SK-N-SH (cell line): ENCODE measurements around the gene PTCD2. TPM values are rescaled to one million over a fixed set of nuclear protein-coding genes. Genes with fewer than 3 reads are reported as not detected.

ENCODE experiments used
- CTCF ChIA-PET: fragments of 300-600, 350-600 bp; formaldehyde crosslinking; extraction: SDS; loops from one replicate; lab custom pipeline; 2021; lab: Yijun Ruan, JAX
- POLR2A ChIA-PET: fragments of 350-600 bp; sonication (Branson Sonifier 250); formaldehyde crosslinking; extraction: SDS; loops from one replicate; lab custom pipeline; 2020; ENCODE audit warnings: antibody characterized with exemption, inconsistent platforms; lab: Yijun Ruan, JAX
- DNase-seq: peaks from one replicate; pipeline ENCODE4 v3.0.0; 2012
- H2AFZ ChIP-seq: fragments of 200-600 bp; sonication (generic); 2 replicates; pipeline ENCODE4 v1.8.1; 2016; ENCODE audit warnings: antibody characterized with exemption, mild to moderate bottlenecking, low read depth
- H3F3A ChIP-seq: fragments of 200-600 bp; sonication (generic); replicated peaks from 2 replicates; pipeline ENCODE3; 2016; ENCODE audit warnings: antibody characterized with exemption, mild to moderate bottlenecking; ENCODE audit not compliant: insufficient read depth
- H3K27ac ChIP-seq, 2 experiments: fragments of 200-500 bp in 1 of 2; fragments of 200-600 bp in 1 of 2; sonication (Bioruptor generic) in 1 of 2; sonication (generic), shearing (Covaris generic) in 1 of 2; 2 replicates each; pipeline versions ENCODE4 v1.5.1 to v1.6.1; 2014 to 2016; ENCODE audit warnings: low read depth in 2 of 2, inconsistent platforms in 1 of 2, low read length in 1 of 2, mild to moderate bottlenecking in 1 of 2, mixed read lengths in 1 of 2
- H3K27me3 ChIP-seq: fragments of 200-600 bp; sonication (generic), shearing (Covaris generic); 2 replicates; pipeline ENCODE4 v1.6.1; 2016; ENCODE audit warnings: mixed run types; ENCODE audit not compliant: insufficient read depth
- H3K36me3 ChIP-seq, 2 experiments: fragments of 200-500 bp in 1 of 2; fragments of 200-600 bp in 1 of 2; sonication (Bioruptor generic) in 1 of 2; sonication (generic) in 1 of 2; replicated peaks in 1 of 2; 2 replicates each; pipeline versions ENCODE3 to v1.5.1; 2014 to 2016; ENCODE audit warnings: low read length in 1 of 2, mild to moderate bottlenecking in 1 of 2; ENCODE audit not compliant: insufficient read depth in 2 of 2, control insufficient read depth in 1 of 2
- H3K4me1 ChIP-seq, 2 experiments: fragments of 200-500 bp in 1 of 2; fragments of 200-600 bp in 1 of 2; sonication (Bioruptor generic) in 1 of 2; sonication (generic), shearing (Covaris generic) in 1 of 2; 2 replicates each; pipeline versions ENCODE4 v1.5.1 to v1.6.1; 2014 to 2016; ENCODE audit warnings: low read depth in 1 of 2, low read length in 1 of 2, mixed run types in 1 of 2; ENCODE audit not compliant: insufficient read depth in 2 of 2, control insufficient read depth in 1 of 2
- H3K4me2 ChIP-seq: fragments of 200-600 bp; sonication (generic), shearing (Covaris generic); 2 replicates; pipeline ENCODE4 v1.6.1; 2017; ENCODE audit warnings: mixed run types
- H3K4me3 ChIP-seq, 2 experiments: fragments of 200-500 bp in 1 of 2; fragments of 200-600 bp in 1 of 2; sonication (Bioruptor generic) in 1 of 2; sonication (generic), shearing (Covaris generic) in 1 of 2; 2 replicates each; pipeline versions ENCODE4 v1.5.1 to v1.8.1; 2014 to 2016; ENCODE audit warnings: low read depth in 2 of 2, inconsistent platforms in 1 of 2, low read length in 1 of 2, mild to moderate bottlenecking in 1 of 2, mixed read lengths in 1 of 2, moderate library complexity in 1 of 2
- H3K79me2 ChIP-seq: fragments of 200-600 bp; sonication (generic); 2 replicates; pipeline ENCODE4 v1.8.1; 2017; ENCODE audit warnings: mild to moderate bottlenecking; ENCODE audit not compliant: insufficient read depth
- H3K9ac ChIP-seq: fragments of 200-600 bp; sonication (generic); 2 replicates; pipeline ENCODE4 v1.6.1; 2017; ENCODE audit warnings: mixed run types
- H3K9me2 ChIP-seq: fragments of 200-600 bp; sonication (generic); 2 replicates; pipeline ENCODE4 v1.6.1; 2017; ENCODE audit warnings: mixed run types
- H3K9me3 ChIP-seq: fragments of 200-600 bp; sonication (generic); 2 replicates; pipeline ENCODE4 v1.6.1; 2017; ENCODE audit warnings: mixed run types, mild to moderate bottlenecking, moderate library complexity
- H4K20me1 ChIP-seq: fragments of 200-600 bp; sonication (generic); 2 replicates; pipeline ENCODE4 v1.6.1; 2017; ENCODE audit warnings: mild to moderate bottlenecking, mixed run types; ENCODE audit not compliant: insufficient read depth
- EP300 ChIP-seq, 2 experiments: IDR thresholded peaks; 2 replicates each; pipeline versions ENCODE4 v1.4.0 to v1.6.1; 2012; ENCODE audit warnings: borderline replicate concordance in 1 of 2, low read depth in 1 of 2, low read length in 1 of 2
- EZH2phosphoT487 ChIP-seq: fragments of 200-600 bp; sonication (generic); IDR thresholded peaks from 2 replicates; pipeline ENCODE4 v1.6.1; 2017; ENCODE audit warnings: low read depth, mixed run types, mild to moderate bottlenecking, antibody characterized with exemption, moderate library complexity, borderline replicate concordance
- FOSL2 ChIP-seq: IDR thresholded peaks from 2 replicates; pipeline ENCODE4 v1.4.0; 2012; ENCODE audit warnings: low read depth, mild to moderate bottlenecking, moderate library complexity, borderline replicate concordance
- FOXJ3 ChIP-seq: sonication (generic); formaldehyde crosslinking; IDR thresholded peaks from 2 replicates; pipeline ENCODE4 v1.5.1; 2020; ENCODE audit warnings: mild to moderate bottlenecking, missing genetic modification reagents
- FOXM1 ChIP-seq: IDR thresholded peaks from 2 replicates; pipeline ENCODE4 v1.4.0; 2012; ENCODE audit warnings: low read depth, mild to moderate bottlenecking
- GABPA ChIP-seq: IDR thresholded peaks from 2 replicates; pipeline ENCODE4 v1.4.0; 2012; ENCODE audit warnings: low read depth, mild to moderate bottlenecking
- GATA2 ChIP-seq: sonication (generic); formaldehyde crosslinking; IDR thresholded peaks from 2 replicates; pipeline ENCODE4 v1.5.0; 2020; ENCODE audit warnings: mild to moderate bottlenecking, missing genetic modification reagents
- JUND ChIP-seq: IDR thresholded peaks from 2 replicates; pipeline ENCODE4 v1.4.0; 2012
- NFIC ChIP-seq: IDR thresholded peaks from 2 replicates; pipeline ENCODE4 v1.4.0; 2012; ENCODE audit warnings: borderline replicate concordance
- NRF1 ChIP-seq: IDR thresholded peaks from 2 replicates; pipeline ENCODE4 v1.6.1; 2012; ENCODE audit warnings: low read depth, mild to moderate bottlenecking, low read length
- RCOR1 ChIP-seq: fragments of 150-350 bp; IDR thresholded peaks from 2 replicates; pipeline ENCODE4 v1.6.1; 2017; ENCODE audit warnings: antibody characterized with exemption, low read length
- RFX5 ChIP-seq: IDR thresholded peaks from 2 replicates; pipeline ENCODE4 v1.6.1; 2012; ENCODE audit warnings: mild to moderate bottlenecking, improper control_type of control experiment, low read length
- RXRA ChIP-seq: IDR thresholded peaks from 2 replicates; pipeline ENCODE4 v1.4.0; 2012; ENCODE audit warnings: low read depth, mild to moderate bottlenecking, borderline replicate concordance
- SIN3A ChIP-seq: IDR thresholded peaks from 2 replicates; pipeline ENCODE4 v1.6.1; 2012; ENCODE audit warnings: low read depth, mild to moderate bottlenecking, low read length, moderate library complexity, borderline replicate concordance
- TCF12 ChIP-seq: IDR thresholded peaks from 2 replicates; pipeline ENCODE4 v1.4.0; 2012
- TEAD4 ChIP-seq: IDR thresholded peaks from 2 replicates; pipeline ENCODE4 v1.4.0; 2012; ENCODE audit warnings: mild to moderate bottlenecking, borderline replicate concordance; ENCODE audit not compliant: insufficient read depth
- YY1 ChIP-seq: IDR thresholded peaks from 2 replicates; pipeline ENCODE4 v1.4.0; 2012; ENCODE audit warnings: low read depth, mild to moderate bottlenecking
- WGBS: methylation state at CpG from one replicate; pipeline ENCODE4 v1.1.6; 2017; ENCODE audit warnings: low lambda C conversion rate; 5-methylcytosine and 5-hydroxymethylcytosine counted together
- polyA plus RNA-seq, 3 experiments: library from polyadenylated mRNA; depleted of rRNA; stranded (reverse); fragments of >200 nt; gene quantifications; 2 replicates each; pipeline ENCODE4 v1.2.3, GENCODE V29; 2012
- TF ChIP-seq, protein P1 (sequence below): IDR thresholded peaks from 2 replicates; pipeline ENCODE4 v1.4.0; 2012; ENCODE audit warnings: low read depth, borderline replicate concordance
- TF ChIP-seq, protein P2 (sequence below): fragments of 200-600 bp; sonication (generic); IDR thresholded peaks from 2 replicates; pipeline ENCODE4 v1.6.1; 2017; ENCODE audit warnings: antibody characterized with exemption, mild to moderate bottlenecking, moderate library complexity
- TF ChIP-seq, protein P3 (sequence below): fragments of 150-350 bp; IDR thresholded peaks from 2 replicates; pipeline ENCODE4 v1.6.1; 2017; ENCODE audit warnings: antibody characterized with exemption, low read length, low read depth, borderline replicate concordance
- TF ChIP-seq, protein P4 (sequence below): IDR thresholded peaks from 2 replicates; pipeline ENCODE4 v1.4.0; 2012; ENCODE audit warnings: low read depth, borderline replicate concordance
- TF ChIP-seq, protein P5 (sequence below): IDR thresholded peaks from 2 replicates; pipeline ENCODE4; 2012

Gene PTCD2
- polyA plus RNA-seq, 1 of the 3 experiments (the other 2 are of a cell fraction): 6.7 TPM

DNA sequence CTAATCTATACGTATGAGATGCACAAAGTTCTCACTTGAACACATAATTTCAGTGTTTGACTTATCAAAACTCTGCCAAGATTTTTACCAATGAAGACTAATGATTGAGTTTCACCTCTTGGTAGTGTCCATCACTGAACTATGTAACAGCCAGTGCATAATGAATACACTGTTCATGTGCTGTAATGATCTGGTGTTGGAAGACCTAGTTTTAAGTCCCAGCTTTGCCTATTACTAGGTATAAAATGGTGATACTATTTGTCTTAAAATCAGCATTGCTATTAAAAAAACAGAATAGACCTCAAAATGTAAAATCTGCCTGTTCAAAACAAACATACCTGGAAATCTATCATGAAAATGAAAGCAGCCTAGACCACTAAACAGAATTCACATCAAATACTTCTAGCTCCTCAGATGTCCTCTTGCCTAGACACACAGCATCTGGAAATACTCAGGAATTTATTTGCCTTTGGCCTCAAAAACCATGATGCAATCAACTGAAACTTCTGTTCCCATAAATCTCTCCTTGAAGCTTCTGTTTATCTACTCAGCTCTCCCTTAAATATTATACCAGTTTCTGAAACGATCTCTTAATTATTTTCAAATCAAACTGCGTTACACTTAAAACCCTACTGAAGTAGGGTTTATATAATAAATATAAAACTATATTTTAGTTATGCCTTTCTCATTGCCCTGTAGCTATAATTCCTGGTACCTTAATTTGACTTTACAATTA lies 38.2 kb upstream of the PTCD2 start (continued):
- TF ChIP-seq FOXJ3 (no peak), JUND (peak; percentile 66)

DNA sequence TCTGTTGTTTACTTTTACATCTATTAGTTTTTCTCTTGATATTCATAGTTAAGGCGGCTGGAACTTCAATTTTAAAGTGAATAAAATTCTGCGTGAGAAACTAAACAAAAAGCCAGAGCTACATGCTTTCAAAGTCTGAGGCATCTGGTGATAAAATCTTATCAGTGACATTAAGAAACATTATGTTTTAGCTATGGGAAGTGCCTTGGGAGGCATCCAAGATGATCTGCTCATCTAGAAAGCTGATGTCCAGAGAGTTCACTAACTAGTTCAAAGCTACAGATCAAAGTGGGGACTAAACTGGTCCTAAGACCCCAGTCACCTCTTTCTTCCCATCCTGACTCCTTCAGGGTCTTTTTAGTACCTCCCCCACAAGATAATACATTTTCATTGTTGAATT lies 37.3 kb upstream of the PTCD2 start:
- H3K9ac ChIP-seq: peak overlapping the region; percentile 39; the same call in 1 of the 2 replicates
- POLR2A ChIA-PET: interaction anchor here (1.3 to 2.1 kb wide), 3 partner anchors 25 to 343 kb away, joined by 4 to 15 read pairs (median 5); no protein-coding TSS in a partner anchor
- TF ChIP-seq, protein P1, sequence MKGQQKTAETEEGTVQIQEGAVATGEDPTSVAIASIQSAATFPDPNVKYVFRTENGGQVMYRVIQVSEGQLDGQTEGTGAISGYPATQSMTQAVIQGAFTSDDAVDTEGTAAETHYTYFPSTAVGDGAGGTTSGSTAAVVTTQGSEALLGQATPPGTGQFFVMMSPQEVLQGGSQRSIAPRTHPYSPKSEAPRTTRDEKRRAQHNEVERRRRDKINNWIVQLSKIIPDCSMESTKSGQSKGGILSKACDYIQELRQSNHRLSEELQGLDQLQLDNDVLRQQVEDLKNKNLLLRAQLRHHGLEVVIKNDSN: no peak
- TF ChIP-seq YY1: no peak
- no peak for TF ChIP-seq RFX5
- no peak for TF ChIP-seq GABPA
- TF ChIP-seq FOSL2: 0 out of 2 replicates have a peak, but pooled peaks have one; percentile 9
- TF ChIP-seq, protein P2, sequence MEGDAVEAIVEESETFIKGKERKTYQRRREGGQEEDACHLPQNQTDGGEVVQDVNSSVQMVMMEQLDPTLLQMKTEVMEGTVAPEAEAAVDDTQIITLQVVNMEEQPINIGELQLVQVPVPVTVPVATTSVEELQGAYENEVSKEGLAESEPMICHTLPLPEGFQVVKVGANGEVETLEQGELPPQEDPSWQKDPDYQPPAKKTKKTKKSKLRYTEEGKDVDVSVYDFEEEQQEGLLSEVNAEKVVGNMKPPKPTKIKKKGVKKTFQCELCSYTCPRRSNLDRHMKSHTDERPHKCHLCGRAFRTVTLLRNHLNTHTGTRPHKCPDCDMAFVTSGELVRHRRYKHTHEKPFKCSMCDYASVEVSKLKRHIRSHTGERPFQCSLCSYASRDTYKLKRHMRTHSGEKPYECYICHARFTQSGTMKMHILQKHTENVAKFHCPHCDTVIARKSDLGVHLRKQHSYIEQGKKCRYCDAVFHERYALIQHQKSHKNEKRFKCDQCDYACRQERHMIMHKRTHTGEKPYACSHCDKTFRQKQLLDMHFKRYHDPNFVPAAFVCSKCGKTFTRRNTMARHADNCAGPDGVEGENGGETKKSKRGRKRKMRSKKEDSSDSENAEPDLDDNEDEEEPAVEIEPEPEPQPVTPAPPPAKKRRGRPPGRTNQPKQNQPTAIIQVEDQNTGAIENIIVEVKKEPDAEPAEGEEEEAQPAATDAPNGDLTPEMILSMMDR: no peak
- TF ChIP-seq, protein P3, sequence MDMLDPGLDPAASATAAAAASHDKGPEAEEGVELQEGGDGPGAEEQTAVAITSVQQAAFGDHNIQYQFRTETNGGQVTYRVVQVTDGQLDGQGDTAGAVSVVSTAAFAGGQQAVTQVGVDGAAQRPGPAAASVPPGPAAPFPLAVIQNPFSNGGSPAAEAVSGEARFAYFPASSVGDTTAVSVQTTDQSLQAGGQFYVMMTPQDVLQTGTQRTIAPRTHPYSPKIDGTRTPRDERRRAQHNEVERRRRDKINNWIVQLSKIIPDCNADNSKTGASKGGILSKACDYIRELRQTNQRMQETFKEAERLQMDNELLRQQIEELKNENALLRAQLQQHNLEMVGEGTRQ: no peak
- no peak for TF ChIP-seq RXRA
- peak; percentile 90 for TF ChIP-seq TCF12
- TF ChIP-seq FOXM1: peak; percentile 34; the same call in 1 of the 2 replicates
- peak; percentile 68 to 78 for TF ChIP-seq EP300 (IDR thresholded peaks at IDR 0.05; ENCODE audit: borderline replicate concordance in 1 of 2, low read depth in 1 of 2, low read length in 1 of 2)
- no peak for TF ChIP-seq EZH2phosphoT487
- TF ChIP-seq TEAD4: peak; percentile 22; the same call in 1 of the 2 replicates
- TF ChIP-seq NFIC: peak; percentile 77
- TF ChIP-seq SIN3A: no peak
- peak; percentile 72 for TF ChIP-seq JUND
- TF ChIP-seq, protein P4, sequence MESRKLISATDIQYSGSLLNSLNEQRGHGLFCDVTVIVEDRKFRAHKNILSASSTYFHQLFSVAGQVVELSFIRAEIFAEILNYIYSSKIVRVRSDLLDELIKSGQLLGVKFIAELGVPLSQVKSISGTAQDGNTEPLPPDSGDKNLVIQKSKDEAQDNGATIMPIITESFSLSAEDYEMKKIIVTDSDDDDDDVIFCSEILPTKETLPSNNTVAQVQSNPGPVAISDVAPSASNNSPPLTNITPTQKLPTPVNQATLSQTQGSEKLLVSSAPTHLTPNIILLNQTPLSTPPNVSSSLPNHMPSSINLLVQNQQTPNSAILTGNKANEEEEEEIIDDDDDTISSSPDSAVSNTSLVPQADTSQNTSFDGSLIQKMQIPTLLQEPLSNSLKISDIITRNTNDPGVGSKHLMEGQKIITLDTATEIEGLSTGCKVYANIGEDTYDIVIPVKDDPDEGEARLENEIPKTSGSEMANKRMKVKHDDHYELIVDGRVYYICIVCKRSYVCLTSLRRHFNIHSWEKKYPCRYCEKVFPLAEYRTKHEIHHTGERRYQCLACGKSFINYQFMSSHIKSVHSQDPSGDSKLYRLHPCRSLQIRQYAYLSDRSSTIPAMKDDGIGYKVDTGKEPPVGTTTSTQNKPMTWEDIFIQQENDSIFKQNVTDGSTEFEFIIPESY: no peak
- TF ChIP-seq, protein P5, sequence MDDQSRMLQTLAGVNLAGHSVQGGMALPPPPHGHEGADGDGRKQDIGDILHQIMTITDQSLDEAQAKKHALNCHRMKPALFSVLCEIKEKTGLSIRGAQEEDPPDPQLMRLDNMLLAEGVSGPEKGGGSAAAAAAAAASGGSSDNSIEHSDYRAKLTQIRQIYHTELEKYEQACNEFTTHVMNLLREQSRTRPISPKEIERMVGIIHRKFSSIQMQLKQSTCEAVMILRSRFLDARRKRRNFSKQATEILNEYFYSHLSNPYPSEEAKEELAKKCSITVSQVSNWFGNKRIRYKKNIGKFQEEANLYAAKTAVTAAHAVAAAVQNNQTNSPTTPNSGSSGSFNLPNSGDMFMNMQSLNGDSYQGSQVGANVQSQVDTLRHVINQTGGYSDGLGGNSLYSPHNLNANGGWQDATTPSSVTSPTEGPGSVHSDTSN: peak; percentile 84
- TF ChIP-seq FOXJ3: no peak
- TF ChIP-seq NRF1: no peak
- TF ChIP-seq RCOR1: peak; percentile 86
- peak; percentile 78 for TF ChIP-seq GATA2 (CRISPR knock-in tag)

More for the DNA sequence above, 37.3 kb upstream of the PTCD2 start:
- Histone ChIP-seq H3K9me3 (no peaks in the 10 kb centered on the region), H3K4me3 (no peak overlapping the region), H3F3A (peaks cover 38% of the 10 kb centered on the region), H3K27ac (peak overlapping the region; percentile 88 to 90), H3K4me2 (peak overlapping the region; percentile 57; the same call in 1 of the 2 replicates), H3K79me2 (peaks cover 2% of the 10 kb centered on the region; the same call in 1 of the 2 replicates), H3K36me3 (peaks cover 7 to 36% of the 10 kb centered on the region in 2 experiments), H4K20me1 (no peaks in the 10 kb centered on the region), H3K27me3 (no peaks in the 10 kb centered on the region), H3K9me2 (no peaks in the 10 kb centered on the region), H3K4me1 (peaks cover 33% of the 10 kb centered on the region in 2 experiments), H2AFZ (no peak overlapping the region)
- CTCF ChIA-PET: interaction anchor here (1.7 to 4.1 kb wide), 4 partner anchors 9 to 500 kb away, joined by 6 to 23 read pairs (median 12); no protein-coding TSS in a partner anchor
- WGBS: 29% methylated on average over 2 of the region's 2 CpGs
- peak; percentile 15 for DNase-seq
